Body of pancreas (tissue), 4 donors: Measurements from ENCODE around the gene NLRP3. TPM values are rescaled to one million over a fixed set of nuclear protein-coding genes. Genes with fewer than 3 reads are reported as not detected.

ENCODE experiments used
- ATAC-seq: fragments of 150-250 bp; one replicate; pipeline ENCODE4 v1.9.1; 2016
- DNase-seq, 4 donors: peaks; one replicate each; pipeline ENCODE4 v3.0.0-alpha.2; 2019
- H3K27ac ChIP-seq, 4 donors: fragments of 200-600 bp; sonication (generic); 1 replicate in 3 of 4; 2 replicates in 1 of 4; pipeline versions ENCODE4 v1.5.1 to v1.6.1; 2016 to 2019; ENCODE audit warnings: mild to moderate bottlenecking in 1 of 4, mixed read lengths in 1 of 4, moderate library complexity in 1 of 4
- H3K27me3 ChIP-seq, 2 donors: fragments of 200-600 bp; sonication (generic); one replicate each; pipeline ENCODE4 v1.6.0; 2016; ENCODE audit warnings: mild to moderate bottlenecking in 1 of 2
- H3K36me3 ChIP-seq, 2 donors: fragments of 200-600 bp; sonication (generic); replicated peaks in 1 of 2; 2 replicates each; pipeline ENCODE4 v1.5.1; 2016; ENCODE audit warnings: low read depth in 2 of 2; ENCODE audit not compliant: insufficient read depth in 1 of 2
- H3K4me1 ChIP-seq: fragments of 200-600 bp; sonication (generic); one replicate; pipeline ENCODE4 v1.6.0; 2016
- H3K4me3 ChIP-seq, 2 donors: fragments of 200-600 bp; sonication (generic); 1 replicate in 1 of 2; 2 replicates in 1 of 2; pipeline ENCODE4 v1.5.1; 2016 to 2019
- H3K9me3 ChIP-seq, 3 donors: fragments of 200-600 bp; sonication (generic); 1 replicate in 2 of 3; 2 replicates in 1 of 3; pipeline ENCODE4 v1.5.1; 2016
- POLR2A ChIP-seq, 3 donors: fragments of 450-650 bp; IDR thresholded peaks; one replicate each; pipeline ENCODE4 v1.6.1; 2016; ENCODE audit warnings: antibody characterized with exemption in 3 of 3, mild to moderate bottlenecking in 2 of 3
- WGBS, 2 donors: methylation state at CpG; one replicate each; pipeline ENCODE4 v1.1.5; 2017; 5-methylcytosine and 5-hydroxymethylcytosine counted together
- intact Hi-C: fragments of 100-400 bp; cut with DNase I; formaldehyde crosslinking; loops from one replicate; pipeline ENCODE4 v1.15.1; 2023
- total RNA-seq, 2 donors: library from RNA; depleted of rRNA; stranded (reverse); fragments of >200 nt; gene quantifications; one replicate each; pipeline ENCODE4 v1.1.0, GENCODE V29; 2016
- TF ChIP-seq, protein P1 (sequence below), 7 experiments: fragments of 450-650 bp in 4 of 7; fragments of 200-600 bp in 3 of 7; sonication (generic) in 3 of 7; IDR thresholded peaks; one replicate each; pipeline ENCODE4 v1.5.1; 2016 to 2019; ENCODE audit warnings: antibody characterized with exemption in 7 of 7

The NLRP3 gene
- total RNA-seq, 2 donors from 2014 or later, result 0.26 to 1.6 TPM

DNA sequence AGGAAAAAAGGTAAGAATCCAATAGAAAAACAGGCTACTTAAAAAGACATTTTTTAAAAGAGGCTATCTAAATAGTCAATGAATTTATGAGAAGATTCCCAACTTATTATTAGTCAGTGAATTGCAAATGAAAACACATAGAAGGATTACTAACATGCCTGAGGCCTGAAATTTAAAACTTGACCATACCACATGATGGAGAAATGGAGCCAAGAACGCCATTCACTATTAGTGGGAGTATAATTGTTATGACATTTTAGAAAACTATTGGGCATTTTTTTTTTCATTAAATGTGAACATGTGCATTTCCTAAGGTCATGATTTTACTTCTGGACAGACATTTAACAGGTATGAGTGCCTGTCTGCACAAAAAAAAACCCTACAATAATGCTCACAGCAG, 66.8 kb downstream of the NLRP3 start:
- DNase-seq, result no peak
- no peaks in the 10 kb centered on the region for H3K4me1 ChIP-seq
- no peak for ATAC-seq
- TF ChIP-seq, protein P1, sequence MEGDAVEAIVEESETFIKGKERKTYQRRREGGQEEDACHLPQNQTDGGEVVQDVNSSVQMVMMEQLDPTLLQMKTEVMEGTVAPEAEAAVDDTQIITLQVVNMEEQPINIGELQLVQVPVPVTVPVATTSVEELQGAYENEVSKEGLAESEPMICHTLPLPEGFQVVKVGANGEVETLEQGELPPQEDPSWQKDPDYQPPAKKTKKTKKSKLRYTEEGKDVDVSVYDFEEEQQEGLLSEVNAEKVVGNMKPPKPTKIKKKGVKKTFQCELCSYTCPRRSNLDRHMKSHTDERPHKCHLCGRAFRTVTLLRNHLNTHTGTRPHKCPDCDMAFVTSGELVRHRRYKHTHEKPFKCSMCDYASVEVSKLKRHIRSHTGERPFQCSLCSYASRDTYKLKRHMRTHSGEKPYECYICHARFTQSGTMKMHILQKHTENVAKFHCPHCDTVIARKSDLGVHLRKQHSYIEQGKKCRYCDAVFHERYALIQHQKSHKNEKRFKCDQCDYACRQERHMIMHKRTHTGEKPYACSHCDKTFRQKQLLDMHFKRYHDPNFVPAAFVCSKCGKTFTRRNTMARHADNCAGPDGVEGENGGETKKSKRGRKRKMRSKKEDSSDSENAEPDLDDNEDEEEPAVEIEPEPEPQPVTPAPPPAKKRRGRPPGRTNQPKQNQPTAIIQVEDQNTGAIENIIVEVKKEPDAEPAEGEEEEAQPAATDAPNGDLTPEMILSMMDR (IDR thresholded peaks at IDR 0.05), result no peak
- no peak for TF ChIP-seq POLR2A (IDR thresholded peaks at IDR 0.05)
- no peaks in the 10 kb centered on the region for H3K9me3 ChIP-seq
- H3K4me3 ChIP-seq, result no peak overlapping the region
- no peaks in the 10 kb centered on the region for H3K27me3 ChIP-seq
- intact Hi-C loops, result no loop called here
- no peak overlapping the region for H3K27ac ChIP-seq
- H3K36me3 ChIP-seq, result no peaks in the 10 kb centered on the region
- WGBS, 2 donors, result 46 to 60% methylated on average over 1 of the region's 1 CpG

DNA sequence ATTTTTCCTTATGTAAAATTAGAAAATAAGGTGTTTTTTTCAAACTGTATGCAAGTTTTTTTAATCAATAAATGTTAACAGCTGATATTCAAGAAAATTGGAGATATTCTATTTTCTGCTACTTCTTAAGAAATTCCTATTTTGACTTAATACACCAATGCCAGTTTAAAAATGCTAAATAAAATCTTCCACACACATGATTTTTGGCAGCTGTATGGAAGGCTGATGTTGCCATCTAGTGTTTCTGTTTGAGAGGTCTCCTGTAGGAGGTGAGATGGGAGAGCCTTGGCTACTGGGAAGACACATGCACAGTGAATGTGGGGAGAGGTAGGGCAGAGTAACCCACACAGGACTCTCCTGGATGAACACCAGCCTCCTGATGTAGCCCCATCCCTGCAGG, 71.1 kb downstream of the NLRP3 start:
- no peaks in the 10 kb centered on the region for H3K36me3 ChIP-seq
- no peak for TF ChIP-seq POLR2A (IDR thresholded peaks at IDR 0.05)
- TF ChIP-seq, protein P1 (IDR thresholded peaks at IDR 0.05), result peak in 4 of 7 experiments; percentile 26 to 36 (median 31)
- DNase-seq, result peak in 1 of 4 donors; percentile 22
- ATAC-seq, result no peak
- H3K27me3 ChIP-seq, result no peaks in the 10 kb centered on the region
- H3K4me1 ChIP-seq, result no peaks in the 10 kb centered on the region
- H3K9me3 ChIP-seq, result no peaks in the 10 kb centered on the region
- H3K27ac ChIP-seq, result no peak overlapping the region
- H3K4me3 ChIP-seq, result no peak overlapping the region
- intact Hi-C loops, result no loop called here

DNA sequence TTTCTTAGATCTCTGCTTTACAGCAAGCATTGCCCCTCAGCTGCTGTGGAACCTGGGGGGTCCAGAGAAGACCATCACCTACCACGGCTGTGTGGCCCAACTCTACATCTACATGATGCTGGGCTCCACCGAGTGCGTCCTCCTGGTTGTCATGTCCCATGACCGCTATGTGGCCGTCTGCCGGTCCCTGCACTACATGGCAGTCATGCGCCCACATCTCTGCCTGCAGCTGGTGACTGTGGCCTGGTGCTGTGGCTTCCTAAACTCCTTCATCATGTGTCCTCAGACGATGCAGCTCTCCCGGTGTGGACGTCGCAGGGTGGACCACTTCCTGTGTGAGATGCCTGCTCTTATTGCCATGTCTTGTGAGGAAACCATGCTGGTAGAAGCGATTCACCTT, 75.4 kb downstream of the NLRP3 start:
- no peaks in the 10 kb centered on the region for H3K9me3 ChIP-seq
- H3K27me3 ChIP-seq, result no peaks in the 10 kb centered on the region
- no peak overlapping the region for H3K27ac ChIP-seq
- TF ChIP-seq POLR2A (IDR thresholded peaks at IDR 0.05), result no peak
- TF ChIP-seq, protein P1 (IDR thresholded peaks at IDR 0.05), result no peak
- no peaks in the 10 kb centered on the region for H3K36me3 ChIP-seq
- WGBS, 2 donors, result 69 to 70% methylated on average over 8 to 12 of the region's 12 CpGs
- ATAC-seq, result no peak
- H3K4me1 ChIP-seq, result no peaks in the 10 kb centered on the region
- DNase-seq, result no peak
- intact Hi-C loops, result no loop called here
- H3K4me3 ChIP-seq, result no peak overlapping the region

- Histone ChIP-seq H3K4me3 (no peak overlapping the region), H3K9me3 (no peaks in the 10 kb centered on the region), H3K27ac (no peak overlapping the region), H3K27me3 (no peaks in the 10 kb centered on the region), H3K36me3 (no peaks in the 10 kb centered on the region), H3K4me1 (no peaks in the 10 kb centered on the region)
- intact Hi-C loops, result no loop called here
- DNase-seq (no peak), ATAC-seq (no peak)
- TF ChIP-seq, protein P1 (IDR thresholded peaks at IDR 0.05), result no peak
- TF ChIP-seq POLR2A (IDR thresholded peaks at IDR 0.05), result no peak
- WGBS, 2 donors, result 52 to 63% methylated on average over 1 of the region's 1 CpG
These were observed 77.1 kb downstream of the NLRP3 start for GRCh38 chr1:247493106-247493505.

GRCh38 chr1:247494767-247495166, 78.8 kb downstream of the NLRP3 start:
- intact Hi-C loops, result no loop called here
- no peak overlapping the region for H3K4me3 ChIP-seq
- H3K36me3 ChIP-seq, result no peaks in the 10 kb centered on the region
- no peaks in the 10 kb centered on the region for H3K27me3 ChIP-seq
- 9 to 22% methylated on average over 2 of the region's 2 CpGs for WGBS, 2 donors
- no peaks in the 10 kb centered on the region for H3K4me1 ChIP-seq
- TF ChIP-seq POLR2A (IDR thresholded peaks at IDR 0.05), result no peak
- TF ChIP-seq, protein P1 (IDR thresholded peaks at IDR 0.05), result no peak
- H3K27ac ChIP-seq, result no peak overlapping the region
- no peaks in the 10 kb centered on the region for H3K9me3 ChIP-seq
- no peak for DNase-seq
- ATAC-seq, result no peak
